Femur (tissue), 1 donor: ENCODE measurements around the gene FNBP1.
"Not testable (repeated sequence)": the region's sequence is repeated elsewhere in the genome, so short reads cannot be mapped to it uniquely, and the experiment has no call there.

Experiments
- DNase-seq: peaks from one replicate; pipeline ENCODE4 v3.0.0-alpha.2; 2017

FNBP1 gene

GRCh38 chr9:130043654-130044623 is 950 bp upstream of the FNBP1 start:
- DNase-seq, result peak; percentile 56

- peak; percentile 44 for DNase-seq
Measured at GRCh38 chr9:130042406-130042884, 544 bp downstream of the FNBP1 start.

GRCh38 chr9:130041648-130042405 is 1.2 kb downstream of the FNBP1 start:
- DNase-seq, result peak; percentile 33

GRCh38 chr9:130040984-130041647 is 1.9 kb downstream of the FNBP1 start:
- no peak for DNase-seq

GRCh38 chr9:130039528-130040147 is 3.4 kb downstream of the FNBP1 start:
- DNase-seq, result peak; percentile 46

- no peak for DNase-seq
Measured at GRCh38 chr9:130036099-130036498, 6.9 kb downstream of the FNBP1 start.

- DNase-seq, result no peak
Measured at GRCh38 chr9:130034570-130034969, 8.4 kb downstream of the FNBP1 start.

GRCh38 chr9:130030651-130031127 is 12.3 kb downstream of the FNBP1 start:
- no peak for DNase-seq

- DNase-seq, result no peak
Measured at GRCh38 chr9:130029223-130029973, 13.6 kb downstream of the FNBP1 start.

GRCh38 chr9:130028493-130029222 is 14.3 kb downstream of the FNBP1 start:
- DNase-seq, result no peak

GRCh38 chr9:130027533-130028365 is 15.2 kb downstream of the FNBP1 start:
- DNase-seq, result no peak

- DNase-seq, result no peak
Measured at GRCh38 chr9:130026583-130027340, 16.2 kb downstream of the FNBP1 start.

GRCh38 chr9:130024597-130024994 is 18.4 kb downstream of the FNBP1 start:
- DNase-seq, result no peak

- DNase-seq, result no peak
Measured at GRCh38 chr9:130023994-130024596, 18.9 kb downstream of the FNBP1 start.

- DNase-seq, result no peak
Measured at GRCh38 chr9:130023144-130023787, 19.7 kb downstream of the FNBP1 start.

- DNase-seq, result no peak
Measured at GRCh38 chr9:130022566-130023143, 20.3 kb downstream of the FNBP1 start.

- not testable (repeated sequence) for DNase-seq
Measured at GRCh38 chr9:130021842-130022241, 21.1 kb downstream of the FNBP1 start.

- DNase-seq, result no peak
Measured at GRCh38 chr9:130021123-130021522, 21.9 kb downstream of the FNBP1 start.
